Left kidney (tissue), 2 donors: ENCODE data around the gene ABTB2. TPM values are rescaled to one million over a fixed set of nuclear protein-coding genes. Genes with fewer than 3 reads are reported as not detected.

ENCODE experiments used
- DNase-seq: peaks from one replicate; pipeline ENCODE4 v3.0.0-alpha.2; 2013
- polyA plus RNA-seq: library from polyadenylated mRNA; unstranded; fragments of 120-200 nt; gene quantifications from one replicate; pipeline ENCODE4 v1.2.1, GENCODE V29; 2013; ENCODE audit not compliant: insufficient read length

ABTB2 gene
- polyA plus RNA-seq, 1 donor, result 7.7 TPM

DNA sequence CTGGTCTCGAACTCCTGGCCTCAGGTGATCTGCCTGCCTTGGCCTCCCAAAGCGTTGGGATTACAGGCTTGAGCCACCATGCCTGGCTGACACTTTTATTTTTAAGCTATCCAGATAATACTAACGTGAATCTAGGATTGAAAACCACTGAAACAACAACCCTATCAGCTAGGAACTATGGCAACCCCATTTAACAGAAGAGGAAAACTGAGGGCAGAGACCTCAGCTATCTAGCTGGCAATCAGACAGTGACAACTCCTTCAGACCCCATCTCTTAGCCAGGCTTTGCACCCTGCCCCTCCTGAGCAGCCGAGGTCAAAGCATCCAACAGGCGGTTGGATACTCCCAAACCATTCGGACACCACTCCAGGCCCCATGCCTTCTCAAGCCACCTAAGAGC lies 14.1 kb downstream of the ABTB2 start:
- no peak for DNase-seq

DNA sequence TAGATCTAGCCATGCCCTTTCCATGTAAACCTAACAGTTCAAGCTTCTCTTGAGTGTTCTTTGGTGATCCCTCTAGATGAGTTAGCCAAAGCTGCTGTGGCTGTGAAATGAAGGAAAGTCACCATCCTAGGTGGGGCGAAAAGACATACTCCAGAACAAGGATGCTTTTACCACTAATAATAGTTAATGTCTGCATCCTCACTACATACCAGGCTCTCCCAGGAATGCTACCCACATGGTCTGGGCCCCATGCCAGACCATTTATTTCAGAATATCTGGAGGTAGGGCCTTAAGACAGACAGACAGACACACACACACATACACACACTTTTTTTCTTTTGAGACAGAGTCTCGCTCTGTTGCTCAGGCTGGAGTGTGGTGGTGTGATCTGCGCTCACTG lies 14.7 kb downstream of the ABTB2 start:
- DNase-seq, result no peak

DNA sequence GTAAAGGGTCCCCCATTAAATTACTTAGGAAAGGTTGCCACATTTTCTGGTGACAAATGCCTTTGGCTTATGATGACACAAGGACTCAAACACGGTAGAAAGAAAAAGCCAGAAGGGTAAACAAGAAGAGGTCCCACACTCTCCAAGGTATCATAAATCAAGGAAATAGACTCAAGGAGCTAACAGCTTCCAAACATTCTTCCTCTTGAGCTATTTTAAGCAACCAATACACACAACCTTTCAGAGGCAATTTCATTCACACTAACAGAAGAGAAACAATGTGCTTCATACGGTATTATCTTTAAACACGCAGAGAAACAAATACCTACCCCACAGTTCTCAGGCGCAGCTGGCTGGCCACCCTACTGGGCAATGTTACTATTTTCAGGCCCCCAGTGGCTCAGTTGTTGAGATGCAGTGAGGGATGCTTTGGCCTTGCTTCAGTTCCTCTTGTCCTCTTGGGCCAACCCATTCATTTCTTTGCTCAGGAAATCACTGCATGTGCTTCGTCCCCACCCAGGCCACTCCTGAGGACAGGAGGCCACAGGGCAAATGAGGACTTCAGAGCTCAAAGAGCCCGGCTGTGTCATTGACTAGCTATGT lies 15.8 kb downstream of the ABTB2 start:
- no peak for DNase-seq

DNA sequence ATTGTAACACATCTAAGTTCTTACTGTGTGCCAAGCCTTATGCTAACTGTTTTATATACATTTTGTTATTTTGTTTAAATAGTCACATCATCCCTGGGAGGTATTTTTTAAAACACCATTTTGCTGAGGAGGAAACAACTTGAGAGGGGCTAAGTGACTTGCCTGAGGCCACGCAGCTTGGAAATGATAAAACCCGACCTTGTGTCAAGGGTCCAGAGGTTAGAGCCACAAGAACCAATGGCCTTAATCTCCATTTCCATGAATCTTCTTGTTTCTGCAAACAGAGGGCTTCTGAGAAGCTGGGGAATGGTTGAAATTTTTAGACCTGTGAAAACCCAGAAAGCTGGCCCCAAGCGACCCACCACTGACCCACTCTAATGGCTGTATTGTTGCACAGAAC lies 16.7 kb downstream of the ABTB2 start:
- no peak for DNase-seq

DNA sequence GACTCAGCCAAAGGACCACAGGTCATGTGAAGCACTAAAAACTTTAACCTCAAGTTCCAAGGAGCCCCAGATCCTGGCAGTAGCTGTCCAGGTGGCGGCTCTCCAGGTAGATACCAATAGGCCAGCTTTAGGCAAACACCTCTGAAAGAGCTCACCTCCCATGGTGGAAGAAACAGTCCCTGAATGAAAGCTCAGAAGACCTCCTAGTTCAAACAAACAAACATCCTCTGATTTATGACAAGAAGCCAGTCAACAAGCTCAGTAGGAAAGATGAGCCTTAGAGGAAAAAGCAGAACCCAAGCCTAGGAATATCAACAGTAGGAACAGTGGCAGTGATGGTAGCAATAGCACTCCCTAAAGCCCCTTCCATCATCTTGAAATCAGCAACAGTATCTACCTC lies 17.2 kb downstream of the ABTB2 start:
- DNase-seq, result no peak

DNA sequence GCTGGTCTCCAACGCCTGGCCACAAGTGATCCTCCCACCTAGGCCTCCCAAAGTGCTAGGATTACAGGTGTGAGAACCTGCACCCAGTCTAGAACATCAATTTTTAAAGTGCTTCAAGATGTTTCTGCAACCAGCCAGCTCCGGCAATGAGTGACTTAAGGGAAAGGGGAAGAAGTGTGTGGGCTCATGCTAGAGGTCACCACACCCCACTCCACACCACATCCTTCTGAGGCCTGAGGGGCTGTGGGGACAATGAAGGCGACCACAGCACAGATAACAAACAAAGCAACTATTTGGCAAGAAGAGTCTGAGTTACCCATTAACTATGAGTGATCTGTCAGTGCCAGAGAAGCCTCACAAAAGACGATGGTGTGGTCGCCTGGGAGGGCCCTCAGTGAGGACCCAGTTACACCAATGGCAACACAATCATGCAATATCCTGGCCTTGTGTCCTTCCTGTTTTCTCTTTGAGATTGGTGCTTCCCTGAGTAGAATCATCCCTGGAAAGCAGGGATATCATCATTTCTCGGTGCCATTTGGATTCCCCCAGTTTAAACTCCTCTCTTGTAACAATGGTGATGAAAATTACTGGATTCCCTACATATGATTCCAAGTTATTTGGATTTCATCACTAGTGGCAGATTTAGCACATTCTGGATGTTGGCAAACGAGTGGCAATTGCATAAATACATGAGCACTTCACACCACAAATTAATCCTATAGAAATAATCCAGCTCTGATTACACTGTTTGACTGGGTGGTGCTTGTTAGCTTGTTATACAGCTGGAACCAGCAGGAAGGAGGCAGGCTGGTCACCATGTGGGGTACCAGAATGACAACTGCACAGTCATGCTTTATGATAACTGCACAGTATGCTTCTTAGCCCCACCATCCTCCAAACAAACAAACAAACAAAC lies 18.4 kb downstream of the ABTB2 start:
- no peak for DNase-seq

DNA sequence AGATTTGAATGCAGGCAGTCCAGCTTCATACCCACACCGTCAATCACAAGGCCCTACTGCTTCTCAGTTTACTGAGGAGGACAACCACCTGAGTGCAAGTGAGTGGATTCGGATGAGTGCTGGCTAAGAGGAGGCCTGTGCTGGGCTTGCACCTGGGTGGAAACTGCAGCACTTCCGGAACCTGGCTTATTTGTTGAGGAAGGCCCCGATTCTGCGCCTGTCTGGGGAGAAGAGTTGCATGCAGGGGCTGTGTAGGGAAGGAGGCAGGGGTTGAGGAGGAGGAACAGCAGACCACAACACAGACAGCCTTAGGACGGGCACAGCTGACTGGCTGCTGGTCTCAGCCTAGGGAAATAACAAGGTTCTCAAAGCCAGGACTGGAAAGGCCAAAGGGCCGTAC lies 20.8 kb downstream of the ABTB2 start:
- DNase-seq, result no peak

DNA sequence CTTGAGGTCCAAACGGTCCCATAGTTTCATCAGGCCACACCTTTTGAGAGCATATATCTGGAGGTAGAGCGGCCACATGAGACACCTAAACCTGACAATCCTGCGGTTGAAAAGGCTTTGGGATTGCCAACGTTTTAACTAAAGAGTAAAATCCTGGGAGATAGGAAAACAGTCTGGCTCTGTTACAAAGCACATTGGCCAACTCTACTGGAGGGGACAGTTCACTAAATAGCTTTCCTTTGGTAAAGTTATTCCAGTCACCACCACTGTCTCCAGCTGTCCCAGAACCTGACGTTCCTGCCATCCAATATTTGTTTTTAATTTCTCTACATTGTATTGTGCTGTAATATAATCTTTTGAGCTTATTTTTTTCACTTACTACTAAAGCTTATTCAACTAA lies 22.0 kb downstream of the ABTB2 start:
- no peak for DNase-seq

DNA sequence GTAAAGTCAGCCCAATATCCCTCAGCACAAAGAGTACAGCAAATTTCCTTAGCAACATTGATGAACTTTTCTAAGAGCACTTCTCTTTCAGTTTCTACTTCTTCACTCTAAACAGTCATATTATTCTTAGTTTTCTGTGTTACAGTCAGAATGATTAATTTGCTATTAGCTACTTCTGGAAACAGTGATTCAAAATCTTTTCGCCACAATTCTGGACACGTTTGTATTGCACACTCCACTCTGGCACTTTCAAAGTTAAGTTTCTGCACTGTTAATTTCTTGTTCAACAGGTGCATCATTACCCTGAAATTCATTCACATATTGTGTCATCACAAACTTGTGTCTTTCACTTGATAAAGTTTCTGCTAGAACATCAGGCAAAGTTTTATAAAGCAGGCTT lies 22.5 kb downstream of the ABTB2 start:
- no peak for DNase-seq

DNA sequence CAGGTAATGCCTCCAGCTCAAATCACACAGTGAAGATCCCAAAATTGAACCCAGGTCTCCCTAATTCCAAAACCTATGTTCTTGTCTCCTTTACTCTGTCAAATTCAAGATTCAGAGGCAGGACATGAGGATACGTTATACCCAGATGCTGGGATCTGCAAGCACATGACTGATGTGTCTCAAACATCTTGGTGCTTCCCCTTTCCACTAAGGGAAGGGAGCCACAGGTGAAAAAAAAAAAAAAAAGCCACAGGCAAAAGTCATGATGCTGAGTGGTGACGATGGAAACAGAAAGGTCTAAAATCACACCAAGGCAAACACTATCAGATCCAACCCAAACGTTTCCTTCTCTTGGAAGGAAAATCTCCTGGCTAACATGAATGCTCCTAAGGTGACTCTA lies 24.0 kb downstream of the ABTB2 start:
- no peak for DNase-seq

DNA sequence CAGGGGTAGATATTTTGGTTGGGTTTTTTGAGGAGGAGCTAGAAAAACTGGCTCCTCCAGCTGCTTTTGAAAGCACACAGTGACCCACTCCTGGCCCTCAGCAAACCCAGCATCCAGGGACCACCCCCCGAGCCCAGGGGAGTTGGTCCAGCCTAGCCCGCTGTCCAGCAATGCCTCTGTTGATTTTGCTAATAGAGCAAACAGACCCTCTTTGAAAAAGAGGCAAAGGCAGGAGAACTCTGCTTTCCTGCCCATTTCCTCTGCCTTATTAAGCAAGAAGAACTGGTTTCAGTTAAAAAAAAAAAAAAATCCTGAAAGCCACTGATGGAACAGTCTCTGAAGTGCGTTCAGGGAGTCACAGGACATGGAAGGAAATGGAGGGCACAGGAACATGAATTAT lies 25.3 kb downstream of the ABTB2 start:
- no peak for DNase-seq

DNA sequence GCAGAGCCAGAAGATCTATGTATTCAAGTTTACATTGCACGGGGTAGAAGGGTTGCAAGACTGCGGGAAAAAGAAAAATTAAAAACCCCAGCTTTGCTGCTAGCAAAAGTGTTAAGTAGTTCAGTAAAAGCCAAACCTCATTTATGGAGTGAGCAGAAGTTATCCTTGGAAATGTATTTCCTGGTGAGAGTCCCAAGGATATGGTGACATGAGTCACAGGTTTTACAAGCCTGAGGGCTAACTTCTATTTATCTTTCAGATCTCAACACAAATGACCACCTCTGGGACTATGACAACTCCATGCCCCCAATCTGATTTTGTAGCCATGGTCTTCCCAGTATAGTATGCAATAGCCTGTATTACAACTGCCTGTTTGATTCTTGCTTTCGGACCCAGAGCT lies 26.1 kb downstream of the ABTB2 start:
- DNase-seq, result no peak

DNA sequence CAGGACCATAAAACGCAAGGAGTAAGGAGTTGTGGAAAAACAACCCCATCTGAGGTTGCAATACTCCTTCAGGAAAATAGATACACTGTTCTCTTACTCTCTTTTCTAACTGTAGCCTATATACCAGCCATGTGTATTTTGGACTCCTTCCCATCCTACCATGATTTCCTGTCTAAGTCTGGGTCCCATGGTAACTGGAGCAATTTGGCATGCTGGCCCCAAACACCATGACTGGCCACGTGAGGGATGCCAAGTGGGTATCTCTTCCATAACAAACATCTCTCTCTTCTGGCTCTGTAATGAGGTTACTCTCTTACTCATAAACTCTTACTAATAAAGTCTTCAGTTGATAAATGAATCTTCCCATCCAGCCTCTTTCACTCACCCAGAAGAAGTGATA lies 26.5 kb downstream of the ABTB2 start:
- DNase-seq, result no peak

DNA sequence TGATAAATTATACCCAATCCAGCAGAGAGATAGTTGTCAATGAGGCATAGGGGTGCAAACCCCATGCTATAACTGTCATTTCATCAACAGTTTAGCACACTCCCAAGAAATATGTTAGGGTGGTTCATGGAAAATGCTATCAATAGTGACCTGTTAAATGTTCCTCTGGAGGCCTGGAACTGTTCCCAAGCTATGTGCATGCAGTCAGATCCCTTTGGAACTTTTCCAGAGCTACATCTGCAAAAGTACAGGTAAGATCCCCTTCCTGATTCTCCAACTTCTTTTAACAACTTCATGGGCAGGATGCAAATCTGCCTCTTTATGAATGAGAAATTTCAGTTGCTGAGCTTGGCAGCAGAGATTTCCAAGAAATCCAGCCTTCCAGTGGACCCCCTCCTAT lies 27.2 kb downstream of the ABTB2 start:
- DNase-seq, result no peak

DNA sequence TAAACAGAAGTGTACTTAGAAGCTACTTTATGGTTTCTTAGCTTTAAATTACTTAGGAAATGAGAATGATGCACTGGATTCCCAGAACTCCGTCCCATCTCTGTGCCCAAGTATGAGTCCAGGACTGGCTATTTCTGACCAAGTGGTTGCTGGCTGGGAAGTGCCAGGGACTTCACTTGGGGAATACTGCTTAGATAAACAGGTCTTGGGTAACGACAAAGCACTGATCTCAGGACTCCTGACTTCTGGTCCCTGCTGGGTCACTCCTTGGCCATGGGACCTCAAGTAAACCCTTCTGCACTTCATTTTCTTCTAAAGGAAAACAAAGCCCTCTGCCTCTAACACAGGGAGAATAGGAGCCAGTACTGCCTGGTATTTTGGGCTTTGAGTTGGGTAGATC lies 27.9 kb downstream of the ABTB2 start:
- no peak for DNase-seq

DNA sequence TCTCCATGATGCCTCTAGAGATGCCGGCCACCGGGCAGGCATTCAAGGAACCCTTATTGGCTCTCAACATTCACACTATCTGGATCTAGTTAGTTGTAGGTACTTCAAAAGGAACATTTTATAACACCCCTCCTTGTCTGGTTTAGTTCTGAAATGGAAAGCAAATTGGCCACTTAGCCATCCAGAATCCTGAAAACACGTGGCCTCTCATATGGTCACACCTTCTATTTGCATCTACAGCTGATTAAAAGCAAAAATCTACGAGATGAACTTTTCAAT lies 29.2 kb downstream of the ABTB2 start:
- no peak for DNase-seq

DNA sequence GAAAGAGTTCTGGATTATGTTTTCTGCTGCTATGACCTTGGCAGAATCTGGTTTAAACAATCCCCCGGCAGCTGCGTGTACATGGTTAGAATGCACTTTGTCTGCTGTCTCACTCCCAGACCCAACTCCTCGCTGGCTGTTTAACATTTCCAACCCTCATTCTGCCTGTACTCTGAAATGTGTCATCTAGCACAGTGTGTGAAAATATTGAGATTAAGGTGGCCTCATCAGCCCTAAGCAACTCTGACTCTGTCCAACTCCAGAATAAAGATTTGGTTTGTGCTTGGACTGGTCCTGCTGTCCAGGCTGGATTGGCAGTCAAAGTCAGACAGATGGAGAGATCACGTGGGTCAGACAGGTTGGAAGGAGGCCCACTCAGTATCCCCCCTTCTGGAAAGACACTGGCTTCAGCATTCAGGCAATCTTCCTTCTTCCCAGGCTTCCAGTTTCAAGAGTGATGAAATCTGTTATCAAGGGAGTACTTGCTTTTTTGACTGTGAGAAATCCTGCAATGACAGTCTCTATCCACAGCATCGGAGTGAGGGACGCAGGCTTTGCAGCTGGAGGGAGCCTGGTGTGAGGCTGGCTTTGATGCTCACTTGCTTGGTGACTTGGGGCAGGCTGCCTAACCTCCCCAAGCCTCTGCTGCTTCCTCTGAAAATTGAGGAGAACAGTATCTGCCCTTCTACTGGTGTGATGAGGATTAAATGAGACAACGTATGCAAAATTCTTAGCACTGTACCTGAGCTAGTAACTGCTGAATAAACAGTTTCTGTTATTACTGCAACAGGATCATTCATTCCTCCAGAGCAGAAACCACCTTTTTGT lies 29.8 kb downstream of the ABTB2 start:
- no peak for DNase-seq

DNA sequence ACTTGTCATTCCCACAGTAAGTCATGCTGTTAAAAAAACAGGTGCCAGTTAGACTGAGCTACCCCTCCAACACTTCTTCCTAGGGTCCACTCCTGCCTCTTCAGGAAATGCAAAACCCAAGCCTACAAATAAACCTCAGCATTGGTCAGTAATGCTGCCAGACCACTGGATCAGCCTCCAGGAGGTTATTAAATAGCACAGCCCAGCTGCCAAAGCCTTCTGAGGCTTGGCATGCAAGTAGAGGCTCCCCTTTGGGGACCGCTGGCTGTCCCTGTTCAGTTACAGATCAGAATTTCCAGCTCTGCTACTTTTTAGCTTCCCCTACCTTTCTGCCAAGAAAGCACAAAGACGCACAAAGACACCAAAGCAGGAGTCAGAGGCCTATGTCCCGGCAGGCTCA lies 33.3 kb downstream of the ABTB2 start:
- DNase-seq, result no peak

DNA sequence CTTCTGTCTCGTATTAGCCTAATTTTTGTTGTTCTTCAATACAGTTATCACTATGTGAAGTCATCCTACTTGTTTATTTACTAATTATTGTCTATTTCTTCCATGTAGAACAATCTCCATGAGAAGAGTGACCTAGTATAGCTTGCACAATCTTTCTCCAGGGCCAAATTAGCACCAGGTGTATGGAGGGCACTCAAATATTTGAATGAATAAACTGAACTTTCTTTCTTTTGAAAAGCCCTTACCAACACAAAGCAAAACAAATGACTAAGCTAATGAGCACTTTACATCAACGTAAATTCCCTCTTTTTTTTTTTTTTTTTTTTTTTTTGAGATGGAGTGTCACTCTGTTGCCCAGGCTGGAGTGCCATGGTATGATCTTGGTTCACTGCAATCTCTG lies 34.2 kb downstream of the ABTB2 start:
- DNase-seq, result no peak

DNA sequence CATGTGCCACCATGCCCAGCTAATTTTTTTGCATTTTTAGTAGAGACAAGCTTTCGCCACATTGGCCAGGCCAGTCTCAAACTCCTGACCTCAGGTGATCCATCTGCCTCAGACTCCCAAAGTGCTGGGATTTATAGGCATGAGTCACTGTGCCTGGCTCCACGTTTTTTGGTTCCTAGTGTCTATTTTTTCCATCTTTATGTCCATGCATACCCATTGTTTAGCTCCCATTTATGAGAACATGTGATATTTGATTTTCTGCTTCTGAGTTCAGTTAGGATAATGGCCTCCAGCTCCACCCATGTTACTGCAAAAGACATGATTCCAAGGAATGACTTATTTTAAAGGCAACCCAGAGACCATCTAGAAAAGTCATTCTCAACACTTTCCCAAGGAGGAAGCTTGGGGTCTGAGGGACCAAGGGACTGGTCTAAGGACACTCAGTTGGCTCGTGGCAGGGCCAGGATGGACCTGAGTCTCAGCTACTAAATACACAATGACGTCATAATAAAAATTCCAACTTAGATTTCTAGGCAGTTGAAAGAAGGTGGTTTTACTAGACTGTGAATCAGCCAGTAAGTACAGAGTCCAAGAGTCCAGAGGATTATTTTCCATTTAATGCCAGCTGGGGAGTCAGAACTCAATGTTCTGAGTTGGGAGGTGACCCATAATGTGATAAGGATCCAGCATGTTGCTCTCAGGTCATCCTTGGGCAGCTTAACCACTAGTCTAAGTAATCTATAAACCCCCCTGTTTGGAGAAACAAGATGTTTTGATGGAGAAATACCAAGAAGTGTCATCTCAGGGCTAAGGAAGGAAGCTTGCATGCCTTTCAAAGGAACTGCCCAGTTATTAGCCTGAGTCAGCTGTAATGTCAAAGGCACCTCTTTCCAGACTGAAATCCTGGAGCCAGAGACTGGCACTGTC lies 39.4 kb downstream of the ABTB2 start:
- no peak for DNase-seq

DNA sequence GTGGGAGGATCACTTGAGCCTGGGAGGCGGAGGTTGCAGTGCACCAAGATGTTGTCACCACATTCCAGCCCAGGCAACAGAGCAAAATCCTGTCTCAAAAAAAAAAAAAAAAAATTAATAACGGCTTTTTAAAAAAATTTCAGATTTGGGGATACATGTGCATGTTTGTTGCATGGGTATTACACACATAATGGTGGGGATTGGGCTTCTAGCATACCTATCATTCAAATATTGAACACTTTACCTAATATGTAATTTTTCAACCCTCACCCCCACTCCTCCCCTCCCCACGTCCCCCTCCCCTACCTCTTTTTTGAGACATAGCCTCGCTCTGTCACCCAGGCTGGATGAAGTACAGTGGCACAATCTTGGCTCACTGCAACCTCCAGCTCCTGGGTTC lies 40.1 kb downstream of the ABTB2 start:
- DNase-seq, result no peak

DNA sequence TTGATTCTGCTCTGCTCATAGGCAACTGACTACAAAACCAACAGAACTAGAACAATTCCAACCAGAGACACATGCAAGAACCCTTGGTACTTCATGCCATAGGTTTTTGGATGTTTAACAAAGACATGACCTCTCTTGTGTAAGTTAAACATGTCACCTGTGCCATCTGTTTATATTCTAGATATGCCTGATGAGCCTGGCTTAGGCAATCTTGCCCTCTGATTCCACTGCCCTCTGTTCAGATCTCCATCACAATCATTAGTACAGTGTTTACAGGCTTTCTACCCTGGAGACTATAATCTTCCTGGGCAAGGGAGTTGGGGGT lies 40.8 kb downstream of the ABTB2 start:
- no peak for DNase-seq
